HG02759 (cell line): ENCODE measurements around the gene PDE4B.

Source experiments
- ATAC-seq: cut with Tn5 transposase; IDR thresholded peaks from one replicate; pipeline ENCODE4 v1.9.1; 2021; ENCODE audit warnings: mild to moderate bottlenecking, moderate library complexity; ENCODE audit not compliant: unreplicated experiment

Gene PDE4B

GRCh38 chr1:66251546-66251945 lies 458.9 kb downstream of the PDE4B start:
- ATAC-seq: no peak

GRCh38 chr1:66253330-66253921 lies 460.7 kb downstream of the PDE4B start:
- peak; percentile 77 for ATAC-seq

- ATAC-seq: no peak
Observed at GRCh38 chr1:66254785-66255184, 462.1 kb downstream of the PDE4B start.

GRCh38 chr1:66256629-66257572 lies 464.2 kb downstream of the PDE4B start:
- no peak for ATAC-seq

- ATAC-seq: peak; percentile 67
Observed at GRCh38 chr1:66258404-66259105, 465.9 kb downstream of the PDE4B start.

GRCh38 chr1:66261364-66261763 lies 468.7 kb downstream of the PDE4B start:
- no peak for ATAC-seq

GRCh38 chr1:66262208-66262963 lies 469.7 kb downstream of the PDE4B start:
- ATAC-seq: no peak

- no peak for ATAC-seq
Observed at GRCh38 chr1:66265268-66265667, 472.6 kb downstream of the PDE4B start.

- ATAC-seq: peak; percentile 42
Observed at GRCh38 chr1:66265796-66266195, 473.1 kb downstream of the PDE4B start.

GRCh38 chr1:66266350-66266749 lies 473.7 kb downstream of the PDE4B start:
- ATAC-seq: no peak

GRCh38 chr1:66266756-66267155 lies 474.1 kb downstream of the PDE4B start:
- no peak for ATAC-seq

GRCh38 chr1:66267201-66267940 lies 474.7 kb downstream of the PDE4B start:
- ATAC-seq: no peak

- ATAC-seq: no peak
Observed at GRCh38 chr1:66269222-66269621, 476.5 kb downstream of the PDE4B start.

- ATAC-seq: no peak
Observed at GRCh38 chr1:66270119-66270812, 477.6 kb downstream of the PDE4B start.

- peak; percentile 40 for ATAC-seq
Observed at GRCh38 chr1:66271216-66271903, 478.7 kb downstream of the PDE4B start.

- no peak for ATAC-seq
Observed at GRCh38 chr1:66271904-66272254, 479.2 kb downstream of the PDE4B start.

- no peak for ATAC-seq
Observed at GRCh38 chr1:66273656-66274055, 481.0 kb downstream of the PDE4B start.

- ATAC-seq: peak; percentile 27
Observed at GRCh38 chr1:66274634-66275033, 481.9 kb downstream of the PDE4B start.

GRCh38 chr1:66275083-66275482 lies 482.4 kb downstream of the PDE4B start:
- no peak for ATAC-seq
